MM.1S (cell line): ENCODE results near the gene ME2.

Experiments
- EZH2 ChIP-seq: fragments of 300-600 bp; sonication (generic); optimal IDR thresholded peaks from 2 replicates; pipeline ENCODE3; 2017; ENCODE audit warnings: low read depth, mild to moderate bottlenecking, antibody characterized with exemption, low read length, mixed read lengths
- EZH2phosphoT487 ChIP-seq: fragments of 300-600 bp; sonication (generic); IDR thresholded peaks from 2 replicates; pipeline ENCODE4 v1.6.1; 2018; ENCODE audit warnings: antibody characterized with exemption, low read length
- TF ChIP-seq, protein P1 (sequence below): fragments of 300-600 bp; sonication (generic); IDR thresholded peaks from 2 replicates; pipeline ENCODE4 v1.5.1; 2016; ENCODE audit warnings: antibody characterized with exemption, low read length, mixed read lengths

DNA sequence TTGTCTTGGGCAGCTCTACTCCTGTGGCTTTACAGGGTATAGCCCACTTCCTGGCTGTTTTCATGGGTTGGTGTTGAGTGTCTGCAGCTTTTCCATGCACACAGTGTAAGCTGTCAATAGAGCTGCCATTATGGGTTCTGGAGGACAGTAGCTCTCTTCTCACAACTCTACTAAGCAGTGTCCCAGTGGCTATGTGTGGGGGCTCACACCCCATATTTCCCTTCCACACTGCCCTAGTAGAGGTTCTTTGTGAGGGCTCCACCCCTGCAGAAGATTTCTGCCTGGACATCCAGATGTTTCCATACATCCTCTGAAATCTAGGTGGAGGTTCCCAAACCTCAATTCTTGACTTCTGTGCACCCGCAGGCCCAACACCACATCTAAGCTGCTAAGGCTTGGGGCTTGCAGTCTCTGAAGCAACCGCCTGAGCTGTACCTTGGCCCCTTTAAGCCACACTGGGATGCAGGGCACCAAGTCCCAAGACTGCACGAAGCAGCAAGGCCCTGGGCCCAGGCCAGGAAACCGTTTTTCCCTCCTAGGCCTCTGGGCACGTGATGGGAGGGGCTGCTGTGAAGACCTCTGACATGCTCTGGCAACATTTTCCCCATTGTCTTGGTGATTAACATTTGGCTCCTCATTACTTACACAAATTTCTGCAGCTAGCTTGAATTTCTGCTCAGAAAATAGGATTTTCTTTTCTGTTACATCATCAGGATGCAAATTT is 98.3 kb downstream of the ME2 start:
- TF ChIP-seq, protein P1, sequence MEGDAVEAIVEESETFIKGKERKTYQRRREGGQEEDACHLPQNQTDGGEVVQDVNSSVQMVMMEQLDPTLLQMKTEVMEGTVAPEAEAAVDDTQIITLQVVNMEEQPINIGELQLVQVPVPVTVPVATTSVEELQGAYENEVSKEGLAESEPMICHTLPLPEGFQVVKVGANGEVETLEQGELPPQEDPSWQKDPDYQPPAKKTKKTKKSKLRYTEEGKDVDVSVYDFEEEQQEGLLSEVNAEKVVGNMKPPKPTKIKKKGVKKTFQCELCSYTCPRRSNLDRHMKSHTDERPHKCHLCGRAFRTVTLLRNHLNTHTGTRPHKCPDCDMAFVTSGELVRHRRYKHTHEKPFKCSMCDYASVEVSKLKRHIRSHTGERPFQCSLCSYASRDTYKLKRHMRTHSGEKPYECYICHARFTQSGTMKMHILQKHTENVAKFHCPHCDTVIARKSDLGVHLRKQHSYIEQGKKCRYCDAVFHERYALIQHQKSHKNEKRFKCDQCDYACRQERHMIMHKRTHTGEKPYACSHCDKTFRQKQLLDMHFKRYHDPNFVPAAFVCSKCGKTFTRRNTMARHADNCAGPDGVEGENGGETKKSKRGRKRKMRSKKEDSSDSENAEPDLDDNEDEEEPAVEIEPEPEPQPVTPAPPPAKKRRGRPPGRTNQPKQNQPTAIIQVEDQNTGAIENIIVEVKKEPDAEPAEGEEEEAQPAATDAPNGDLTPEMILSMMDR, result no peak
- TF ChIP-seq EZH2phosphoT487, result no peak
- TF ChIP-seq EZH2, result no peak
